HG02970 (cell line): ENCODE measurements around the gene URGCP.

ENCODE experiments used
- ATAC-seq: cut with Tn5 transposase; IDR thresholded peaks from one replicate; pipeline ENCODE4 v1.9.1; 2021; ENCODE audit warnings: mild to moderate bottlenecking, moderate library complexity, moderate number of reproducible peaks; ENCODE audit not compliant: unreplicated experiment, low FRiP score

URGCP gene

GRCh38 chr7:43876241-43876640 is 30.2 kb downstream of the URGCP start:
- no peak for ATAC-seq

GRCh38 chr7:43873300-43873699 is 33.1 kb downstream of the URGCP start:
- ATAC-seq: no peak

GRCh38 chr7:43872406-43873110 is 33.8 kb downstream of the URGCP start:
- ATAC-seq: no peak

GRCh38 chr7:43871064-43871463 is 35.3 kb downstream of the URGCP start:
- no peak for ATAC-seq

GRCh38 chr7:43870316-43870715 is 36.1 kb downstream of the URGCP start:
- ATAC-seq: no peak

GRCh38 chr7:43869867-43870240 is 36.5 kb downstream of the URGCP start:
- peak; percentile 8 for ATAC-seq

GRCh38 chr7:43869006-43869866 is 37.2 kb downstream of the URGCP start, which contains the start of gene MRPS24:
MRPS24 (minus strand) TSS chr7:43869517; CDS start chr7:43869495, 22 bp downstream.
- peak; percentile 91 for ATAC-seq

GRCh38 chr7:43868681-43869005 is 37.8 kb downstream of the URGCP start:
- no peak for ATAC-seq

- no peak for ATAC-seq
Observed at GRCh38 chr7:43868181-43868580, 38.2 kb downstream of the URGCP start.

GRCh38 chr7:43865277-43865676 is 41.1 kb downstream of the URGCP start:
- no peak for ATAC-seq

GRCh38 chr7:43864126-43864525 is 42.3 kb downstream of the URGCP start:
- no peak for ATAC-seq

- ATAC-seq: no peak
Observed at GRCh38 chr7:43856996-43857395, 49.4 kb downstream of the URGCP start.

GRCh38 chr7:43856316-43856715 is 50.1 kb downstream of the URGCP start:
- ATAC-seq: no peak

GRCh38 chr7:43855176-43855575 is 51.2 kb downstream of the URGCP start:
- ATAC-seq: no peak

GRCh38 chr7:43851805-43852204 is 54.6 kb downstream of the URGCP start:
- no peak for ATAC-seq

- no peak for ATAC-seq
Observed at GRCh38 chr7:43850348-43851116, 55.9 kb downstream of the URGCP start.

- no peak for ATAC-seq
Observed at GRCh38 chr7:43849047-43849446, 57.3 kb downstream of the URGCP start.

GRCh38 chr7:43847496-43847895 is 58.9 kb downstream of the URGCP start:
- ATAC-seq: no peak

GRCh38 chr7:43844662-43845061 is 61.7 kb downstream of the URGCP start:
- ATAC-seq: no peak

- no peak for ATAC-seq
Observed at GRCh38 chr7:43844257-43844656, 62.1 kb downstream of the URGCP start.

GRCh38 chr7:43843296-43843695 is 63.1 kb downstream of the URGCP start:
- ATAC-seq: no peak
